ENCODE results near the gene SBF2.

SBF2 gene

DNA sequence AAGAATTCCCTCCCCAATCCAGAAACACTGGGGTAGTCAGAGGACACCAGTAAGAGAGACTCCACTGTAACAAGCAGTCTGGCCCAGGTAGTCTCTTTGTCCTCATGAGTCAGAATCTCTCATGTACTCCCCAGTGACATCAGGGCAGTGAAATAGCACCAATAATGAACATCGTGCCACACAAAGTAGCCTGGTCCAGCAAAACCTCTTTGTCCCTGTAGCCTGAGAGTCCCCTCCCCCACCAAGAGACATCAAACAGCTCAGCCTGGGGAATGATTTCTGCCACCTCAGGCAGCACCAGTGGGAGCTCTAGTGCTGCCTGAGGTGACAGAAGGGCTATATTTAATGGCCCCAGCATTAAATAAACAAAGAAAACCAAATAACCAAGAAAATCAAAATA is 88.1 kb downstream of the SBF2 start:
- no peak for DNase-seq (ENCODE audit: low read depth)
- no peak overlapping the region for H3K4me3 ChIP-seq (ENCODE audit: low read depth, low read length)
- TF ChIP-seq, protein P1, sequence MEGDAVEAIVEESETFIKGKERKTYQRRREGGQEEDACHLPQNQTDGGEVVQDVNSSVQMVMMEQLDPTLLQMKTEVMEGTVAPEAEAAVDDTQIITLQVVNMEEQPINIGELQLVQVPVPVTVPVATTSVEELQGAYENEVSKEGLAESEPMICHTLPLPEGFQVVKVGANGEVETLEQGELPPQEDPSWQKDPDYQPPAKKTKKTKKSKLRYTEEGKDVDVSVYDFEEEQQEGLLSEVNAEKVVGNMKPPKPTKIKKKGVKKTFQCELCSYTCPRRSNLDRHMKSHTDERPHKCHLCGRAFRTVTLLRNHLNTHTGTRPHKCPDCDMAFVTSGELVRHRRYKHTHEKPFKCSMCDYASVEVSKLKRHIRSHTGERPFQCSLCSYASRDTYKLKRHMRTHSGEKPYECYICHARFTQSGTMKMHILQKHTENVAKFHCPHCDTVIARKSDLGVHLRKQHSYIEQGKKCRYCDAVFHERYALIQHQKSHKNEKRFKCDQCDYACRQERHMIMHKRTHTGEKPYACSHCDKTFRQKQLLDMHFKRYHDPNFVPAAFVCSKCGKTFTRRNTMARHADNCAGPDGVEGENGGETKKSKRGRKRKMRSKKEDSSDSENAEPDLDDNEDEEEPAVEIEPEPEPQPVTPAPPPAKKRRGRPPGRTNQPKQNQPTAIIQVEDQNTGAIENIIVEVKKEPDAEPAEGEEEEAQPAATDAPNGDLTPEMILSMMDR (IDR thresholded peaks at IDR 0.05; ENCODE audit: low read depth, low read length), result no peak
- TF ChIP-seq MYC (IDR thresholded peaks at IDR 0.05; ENCODE audit: low read depth, low read length) (no peak), POLR2A (IDR thresholded peaks at IDR 0.05; ENCODE audit: extremely low read depth, insufficient read length) (no peak), MAX (IDR thresholded peaks at IDR 0.05; ENCODE audit: low read depth, low read length) (no peak)

GRCh38 chr11:10204021-10204420 is 90.0 kb downstream of the SBF2 start:
- TF ChIP-seq MAX (IDR thresholded peaks at IDR 0.05; ENCODE audit: low read depth, low read length) (no peak), MYC (IDR thresholded peaks at IDR 0.05; ENCODE audit: low read depth, low read length) (no peak), POLR2A (IDR thresholded peaks at IDR 0.05; ENCODE audit: extremely low read depth, insufficient read length) (no peak)
- TF ChIP-seq, protein P1 (IDR thresholded peaks at IDR 0.05; ENCODE audit: low read depth, low read length), result no peak
- DNase-seq (ENCODE audit: low read depth), result no peak
- no peak overlapping the region for H3K4me3 ChIP-seq (ENCODE audit: low read depth, low read length)

- H3K4me3 ChIP-seq (ENCODE audit: low read depth, low read length), result no peak overlapping the region
- TF ChIP-seq MAX (IDR thresholded peaks at IDR 0.05; ENCODE audit: low read depth, low read length), result no peak
- TF ChIP-seq, protein P1 (IDR thresholded peaks at IDR 0.05; ENCODE audit: low read depth, low read length), result no peak
- no peak for TF ChIP-seq MYC (IDR thresholded peaks at IDR 0.05; ENCODE audit: low read depth, low read length)
- no peak for TF ChIP-seq POLR2A (IDR thresholded peaks at IDR 0.05; ENCODE audit: extremely low read depth, insufficient read length)
- no peak for DNase-seq (ENCODE audit: low read depth)
These were observed 92.7 kb downstream of the SBF2 start for GRCh38 chr11:10201343-10201742.

DNA sequence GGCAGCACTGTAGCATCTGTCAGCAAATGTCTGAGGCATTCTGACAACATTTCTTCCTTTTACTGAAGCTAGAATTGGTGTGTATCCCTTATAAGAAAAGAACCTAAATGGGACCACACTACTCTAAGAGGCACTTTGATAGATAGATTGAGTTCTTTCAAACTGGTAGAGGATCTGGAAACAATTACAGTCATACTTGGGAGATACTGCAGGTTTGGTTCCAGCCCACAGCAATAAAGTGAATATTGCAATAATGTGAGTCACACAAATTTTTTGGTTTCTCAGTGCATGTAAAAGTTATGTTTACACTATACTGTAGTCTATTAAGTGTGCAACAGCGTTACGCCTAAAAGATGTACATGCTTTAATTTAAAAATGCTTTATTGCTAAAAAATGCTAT is 96.9 kb downstream of the SBF2 start:
- no peak overlapping the region for H3K4me3 ChIP-seq (ENCODE audit: low read depth, low read length)
- TF ChIP-seq POLR2A (IDR thresholded peaks at IDR 0.05; ENCODE audit: extremely low read depth, insufficient read length) (no peak), MYC (IDR thresholded peaks at IDR 0.05; ENCODE audit: low read depth, low read length) (no peak)
- no peak for DNase-seq (ENCODE audit: low read depth)

GRCh38 chr11:10192036-10192435 is 102.0 kb downstream of the SBF2 start:
- no peak overlapping the region for H3K4me3 ChIP-seq (ENCODE audit: low read depth, low read length)
- no peak for DNase-seq (ENCODE audit: low read depth)
- no peak for TF ChIP-seq MYC (IDR thresholded peaks at IDR 0.05; ENCODE audit: low read depth, low read length)
- TF ChIP-seq, protein P1 (IDR thresholded peaks at IDR 0.05; ENCODE audit: low read depth, low read length), result no peak
- TF ChIP-seq POLR2A (IDR thresholded peaks at IDR 0.05; ENCODE audit: extremely low read depth, insufficient read length), result no peak
- no peak for TF ChIP-seq MAX (IDR thresholded peaks at IDR 0.05; ENCODE audit: low read depth, low read length)

DNA sequence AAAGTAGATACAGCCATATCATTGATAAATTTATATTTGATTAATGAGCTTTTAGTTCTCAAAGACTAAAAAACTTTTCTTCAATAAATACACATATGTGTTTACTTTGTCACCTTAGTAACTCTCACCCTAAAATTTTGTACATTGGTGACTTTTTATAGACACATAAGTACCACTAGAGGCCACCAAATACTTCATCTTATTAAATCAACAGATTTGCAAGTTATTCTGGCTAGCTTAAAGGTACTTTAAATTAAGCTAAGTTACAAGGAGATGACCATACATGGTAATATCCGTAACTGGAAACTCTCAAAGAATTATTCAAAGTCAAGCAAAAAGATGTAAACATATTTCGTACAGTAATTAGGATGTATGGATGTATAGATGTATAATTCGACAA is 112.2 kb downstream of the SBF2 start:
- TF ChIP-seq MYC (IDR thresholded peaks at IDR 0.05; ENCODE audit: low read depth, low read length) (no peak), POLR2A (IDR thresholded peaks at IDR 0.05; ENCODE audit: extremely low read depth, insufficient read length) (no peak)
- no peak overlapping the region for H3K4me3 ChIP-seq (ENCODE audit: low read depth, low read length)
- DNase-seq (ENCODE audit: low read depth), result peak; percentile 16

DNA sequence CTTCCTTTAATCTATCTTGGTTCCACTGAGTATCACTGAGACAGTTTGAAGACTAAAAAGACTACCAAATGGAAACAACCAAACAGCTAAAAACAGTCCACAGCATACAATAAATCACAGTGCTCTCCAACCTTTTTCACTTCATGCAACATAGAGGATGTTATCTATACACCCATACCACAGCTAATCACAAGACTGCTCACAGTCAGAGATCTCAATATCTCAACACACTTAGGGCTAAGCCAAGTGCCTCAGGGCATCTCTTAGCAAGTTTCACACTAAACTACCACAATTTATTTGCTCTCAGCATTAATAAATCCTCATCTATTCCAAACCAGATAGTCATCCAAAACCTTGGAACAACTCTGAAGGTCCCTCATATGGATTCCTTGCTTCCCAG is 129.4 kb downstream of the SBF2 start:
- DNase-seq (ENCODE audit: low read depth), result no peak
- H3K4me3 ChIP-seq (ENCODE audit: low read depth, low read length), result no peak overlapping the region
- no peak for TF ChIP-seq POLR2A (IDR thresholded peaks at IDR 0.05; ENCODE audit: extremely low read depth, insufficient read length)
- no peak for TF ChIP-seq MYC (IDR thresholded peaks at IDR 0.05; ENCODE audit: low read depth, low read length)
